Hepatocyte (in vitro differentiated cells): Measurements from ENCODE around the gene GUCY1A1.

ENCODE experiments used
- CTCF ChIP-seq: fragments of 200-600 bp; sonication (generic); IDR thresholded peaks from 2 replicates; pipeline ENCODE4 v1.5.1; 2016; ENCODE audit warnings: antibody characterized with exemption, mild to moderate bottlenecking; ENCODE audit not compliant: poor library complexity
- EZH2 ChIP-seq: fragments of 200-600 bp; sonication (generic); IDR thresholded peaks from 2 replicates; pipeline ENCODE4 v1.6.1; 2016; ENCODE audit warnings: antibody characterized with exemption, mild to moderate bottlenecking, borderline replicate concordance
- EZH2phosphoT487 ChIP-seq: fragments of 200-600 bp; sonication (generic); IDR thresholded peaks from one replicate; pipeline ENCODE4 v1.6.1; 2018; ENCODE audit warnings: antibody characterized with exemption, mild to moderate bottlenecking, low read depth, moderate library complexity; ENCODE audit not compliant: unreplicated experiment, severe bottlenecking

- TF ChIP-seq CTCF (no peak), EZH2phosphoT487 (no peak), EZH2 (no peak)
Measured at GRCh38 chr4:155657169-155657568, 9.5 kb upstream of the GUCY1A1 start.
